GM20000 (cell line): ENCODE measurements around the gene ZNF224.

Experiments used
- DNase-seq: peaks from one replicate; pipeline ENCODE4 v3.0.0; 2012; ENCODE audit warnings: low spot score
- TF ChIP-seq, protein P1 (sequence below): IDR thresholded peaks from 2 replicates; pipeline ENCODE4 v1.5.1; 2012; ENCODE audit warnings: mild to moderate bottlenecking, control low read depth; ENCODE audit errors: extremely low read depth, missing control alignments

Gene ZNF224

GRCh38 chr19:44141191-44142058 is 47.3 kb downstream of the ZNF224 start, which contains the start of gene ZNF234:
TSS of gene ZNF234 (plus strand) at chr19:44141554. CDS start at chr19:44144633, 3,079 bp downstream.
- TF ChIP-seq, protein P1, sequence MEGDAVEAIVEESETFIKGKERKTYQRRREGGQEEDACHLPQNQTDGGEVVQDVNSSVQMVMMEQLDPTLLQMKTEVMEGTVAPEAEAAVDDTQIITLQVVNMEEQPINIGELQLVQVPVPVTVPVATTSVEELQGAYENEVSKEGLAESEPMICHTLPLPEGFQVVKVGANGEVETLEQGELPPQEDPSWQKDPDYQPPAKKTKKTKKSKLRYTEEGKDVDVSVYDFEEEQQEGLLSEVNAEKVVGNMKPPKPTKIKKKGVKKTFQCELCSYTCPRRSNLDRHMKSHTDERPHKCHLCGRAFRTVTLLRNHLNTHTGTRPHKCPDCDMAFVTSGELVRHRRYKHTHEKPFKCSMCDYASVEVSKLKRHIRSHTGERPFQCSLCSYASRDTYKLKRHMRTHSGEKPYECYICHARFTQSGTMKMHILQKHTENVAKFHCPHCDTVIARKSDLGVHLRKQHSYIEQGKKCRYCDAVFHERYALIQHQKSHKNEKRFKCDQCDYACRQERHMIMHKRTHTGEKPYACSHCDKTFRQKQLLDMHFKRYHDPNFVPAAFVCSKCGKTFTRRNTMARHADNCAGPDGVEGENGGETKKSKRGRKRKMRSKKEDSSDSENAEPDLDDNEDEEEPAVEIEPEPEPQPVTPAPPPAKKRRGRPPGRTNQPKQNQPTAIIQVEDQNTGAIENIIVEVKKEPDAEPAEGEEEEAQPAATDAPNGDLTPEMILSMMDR = no peak
- DNase-seq = peak; percentile 80

GRCh38 chr19:44142059-44142433 is 47.9 kb downstream of the ZNF224 start:
- TF ChIP-seq, protein P1 = no peak
- no peak for DNase-seq

DNA sequence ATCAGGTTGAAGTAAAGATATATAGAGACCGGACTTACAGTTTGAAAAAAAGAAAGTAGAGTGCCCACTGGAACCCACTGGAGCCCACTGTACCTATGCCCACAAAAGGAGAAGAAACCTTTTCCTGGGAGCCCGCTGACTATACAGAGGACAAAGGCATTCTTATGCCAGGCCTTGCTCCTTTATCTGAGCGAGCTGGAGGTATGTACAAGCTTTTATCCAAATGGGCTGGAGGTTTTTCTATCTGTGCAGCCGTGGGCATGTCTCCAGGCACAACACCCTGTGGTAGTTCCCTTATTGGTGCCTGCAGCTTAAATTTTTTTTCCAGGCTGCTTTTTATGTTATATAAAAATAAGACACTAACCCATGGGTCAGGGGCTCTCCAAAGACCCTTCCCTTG is 55.6 kb downstream of the ZNF224 start:
- TF ChIP-seq, protein P1 = no peak

DNA sequence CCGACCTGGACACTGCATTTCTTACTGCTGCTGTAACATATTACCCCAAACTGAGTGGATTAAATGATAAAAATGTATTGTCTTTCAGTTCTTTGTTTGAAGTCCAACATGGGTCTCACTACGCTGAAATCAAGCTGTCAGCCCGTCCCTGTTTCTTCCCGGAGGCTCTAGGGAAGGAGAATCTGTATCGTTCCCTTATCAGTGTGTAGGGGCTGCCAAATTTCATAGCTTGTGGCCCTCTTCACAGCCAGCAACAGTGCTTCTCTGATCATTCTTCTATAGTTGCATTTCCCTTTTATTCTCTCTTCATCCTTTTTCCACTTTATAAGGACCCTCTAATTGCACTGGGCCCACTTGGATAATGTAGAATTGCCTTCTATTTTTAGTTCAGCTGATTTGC is 57.3 kb downstream of the ZNF224 start:
- no peak for DNase-seq
- TF ChIP-seq, protein P1 = no peak

More for the DNA sequence above, 55.6 kb downstream of the ZNF224 start:
- no peak for DNase-seq

DNA sequence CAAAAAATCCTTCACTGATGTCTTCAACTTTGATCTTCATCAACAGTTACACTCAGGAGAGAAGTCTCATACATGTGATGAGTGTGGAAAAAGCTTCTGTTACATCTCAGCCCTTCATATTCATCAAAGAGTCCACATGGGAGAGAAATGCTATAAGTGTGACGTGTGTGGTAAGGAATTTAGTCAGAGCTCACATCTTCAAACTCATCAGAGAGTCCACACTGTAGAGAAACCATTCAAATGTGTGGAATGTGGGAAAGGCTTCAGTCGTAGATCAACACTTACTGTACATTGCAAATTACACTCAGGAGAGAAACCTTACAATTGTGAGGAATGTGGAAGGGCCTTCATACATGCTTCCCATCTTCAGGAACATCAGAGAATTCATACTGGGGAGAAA is 62.3 kb downstream of the ZNF224 start:
- TF ChIP-seq, protein P1 = no peak
- DNase-seq = no peak
